ENCODE data around the gene PLAGL1.
A peak's percentile ranks its signal among the peaks of the same experiment; 100 is the strongest.

Gene PLAGL1

DNA sequence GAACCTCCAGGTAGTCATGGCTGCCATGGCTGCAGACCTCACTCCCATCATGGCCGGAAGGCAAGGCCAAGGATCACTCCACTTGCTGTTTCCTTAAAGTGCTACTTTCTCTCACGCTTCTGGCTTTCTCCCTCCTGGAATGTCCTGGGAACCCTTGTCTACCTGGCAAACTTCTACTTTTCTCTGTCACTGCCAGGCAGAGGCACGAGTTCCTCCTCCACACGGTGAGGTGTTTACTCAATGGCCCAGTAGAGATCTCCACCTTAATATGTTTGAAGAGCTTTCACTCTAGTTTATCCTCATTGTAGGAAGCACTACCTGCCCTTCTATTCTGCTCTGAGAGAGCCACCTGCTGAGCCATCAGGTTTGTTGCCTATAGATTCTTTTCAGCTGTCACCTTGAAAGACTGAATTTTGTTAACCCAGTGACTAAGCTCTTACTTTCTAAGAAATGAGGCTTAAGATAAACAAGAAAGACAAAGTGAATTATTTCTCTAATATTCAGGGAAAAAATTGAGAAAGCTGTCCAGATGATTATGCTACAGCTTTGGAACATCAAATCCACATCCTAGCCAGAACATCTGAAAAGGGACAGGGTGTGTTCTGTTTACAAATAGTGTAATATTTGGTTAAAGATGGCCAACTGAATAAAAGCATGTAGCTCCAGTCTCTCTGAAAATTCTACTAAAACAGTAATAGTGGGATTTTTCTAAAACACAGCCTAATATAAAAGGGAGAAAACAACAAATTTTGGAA, 54.9 kb downstream of the PLAGL1 start:
- Histone ChIP-seq H3K4me3 (no peak overlapping the region), H3K36me3 (peaks cover 0 to 2% (median 0%) of the 10 kb centered on the region in 11 experiments; a peak in 2 of 22 replicates), H4K20me1 (no peaks in the 10 kb centered on the region), H3K4me1 (peaks cover 0 to 9% (median 6%) of the 10 kb centered on the region in 10 experiments; a peak in 10 of 20 replicates), H3K9ac (no peak overlapping the region), H3K4me2 (peak overlapping the region in 5 of 11 experiments; percentile 15 to 48 (median 34); a peak in 6 of 22 replicates), H3K27ac (no peak overlapping the region), H3K9me3 (replicated peaks in 1 of 11) (peaks cover 0 to 3% (median 0%) of the 10 kb centered on the region in 11 experiments; a peak in 5 of 22 replicates), H3K27me3 (no peaks in the 10 kb centered on the region)
- TF ChIP-seq Cebpa-rat (IDR thresholded peaks at IDR 0.05), result no peak

DNA sequence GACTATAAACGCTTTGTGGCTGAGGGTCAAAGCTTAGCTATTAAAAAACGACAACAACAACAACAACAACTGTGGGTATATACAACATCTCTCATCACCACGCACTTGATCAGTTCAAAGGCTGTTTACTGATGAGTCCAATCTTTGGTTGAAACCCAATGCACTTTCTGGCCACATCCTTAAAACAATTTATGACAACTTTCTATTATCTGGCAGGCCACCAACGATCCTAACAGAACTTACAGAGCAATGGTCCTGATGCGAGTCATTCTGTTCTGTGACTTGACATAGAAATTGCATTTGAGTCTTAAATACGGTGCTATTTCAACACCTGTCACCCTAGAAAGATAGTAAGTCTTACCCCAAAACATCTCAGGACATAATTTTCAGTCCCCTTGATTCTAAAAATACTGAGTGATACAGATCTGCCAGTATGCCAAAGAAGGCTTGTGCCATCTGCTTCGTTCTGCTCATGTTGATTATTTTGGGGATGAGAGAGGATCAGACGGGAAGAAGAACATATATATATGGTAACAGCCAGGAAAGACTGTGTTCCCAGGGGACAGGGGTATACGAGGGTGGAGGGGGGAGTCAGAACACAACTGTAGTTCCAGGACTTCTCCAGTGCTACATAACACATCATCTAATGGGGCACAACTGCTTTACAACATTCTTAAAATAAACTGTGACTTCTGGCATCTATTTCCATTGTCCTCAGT, 55.8 kb downstream of the PLAGL1 start:
- Histone ChIP-seq H4K20me1 (no peaks in the 10 kb centered on the region), H3K4me3 (no peak overlapping the region), H3K9me3 (replicated peaks in 1 of 11) (peaks cover 4 to 12% (median 6%) of the 10 kb centered on the region in 11 experiments; a peak in 19 of 22 replicates), H3K36me3 (peaks cover 0 to 12% (median 0%) of the 10 kb centered on the region in 11 experiments; a peak in 9 of 22 replicates), H3K4me2 (peak overlapping the region in 7 of 11 experiments; percentile 15 to 48 (median 30); a peak in 10 of 22 replicates), H3K9ac (no peak overlapping the region), H3K27ac (no peak overlapping the region), H3K27me3 (no peaks in the 10 kb centered on the region), H3K4me1 (peaks cover 0 to 9% (median 6%) of the 10 kb centered on the region in 10 experiments; a peak in 10 of 20 replicates)
- TF ChIP-seq Cebpa-rat (IDR thresholded peaks at IDR 0.05), result no peak

DNA sequence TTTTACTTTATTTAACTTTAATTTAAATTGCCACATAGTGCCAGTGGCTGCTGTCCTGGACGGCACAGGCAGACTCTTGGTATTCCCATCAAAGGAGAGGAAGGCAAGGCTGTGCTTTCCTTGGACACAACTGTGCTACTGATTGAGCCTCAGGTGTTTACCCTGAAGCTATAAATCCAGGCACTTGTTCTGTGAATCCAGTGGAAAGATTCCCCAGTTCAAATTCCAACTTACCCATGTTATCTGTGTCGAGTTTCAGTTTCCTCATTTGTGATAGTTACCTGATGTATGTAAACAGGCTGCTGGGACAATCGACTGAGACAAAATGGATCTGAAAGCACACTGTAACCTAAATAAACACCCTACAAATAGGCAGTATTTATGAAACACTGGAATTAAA, 57.2 kb downstream of the PLAGL1 start:
- Histone ChIP-seq H3K27ac (no peak overlapping the region), H3K9ac (no peak overlapping the region), H3K4me1 (peaks cover 0 to 9% (median 6%) of the 10 kb centered on the region in 10 experiments; a peak in 10 of 20 replicates), H3K4me3 (no peak overlapping the region), H3K9me3 (replicated peaks in 1 of 11) (peaks cover 6 to 21% (median 13%) of the 10 kb centered on the region in 11 experiments; a peak in 20 of 22 replicates), H3K27me3 (no peaks in the 10 kb centered on the region), H4K20me1 (no peaks in the 10 kb centered on the region), H3K36me3 (peaks cover 0 to 15% (median 0%) of the 10 kb centered on the region in 11 experiments; a peak in 9 of 22 replicates), H3K4me2 (no peak overlapping the region)
- no peak for TF ChIP-seq Cebpa-rat (IDR thresholded peaks at IDR 0.05)

DNA sequence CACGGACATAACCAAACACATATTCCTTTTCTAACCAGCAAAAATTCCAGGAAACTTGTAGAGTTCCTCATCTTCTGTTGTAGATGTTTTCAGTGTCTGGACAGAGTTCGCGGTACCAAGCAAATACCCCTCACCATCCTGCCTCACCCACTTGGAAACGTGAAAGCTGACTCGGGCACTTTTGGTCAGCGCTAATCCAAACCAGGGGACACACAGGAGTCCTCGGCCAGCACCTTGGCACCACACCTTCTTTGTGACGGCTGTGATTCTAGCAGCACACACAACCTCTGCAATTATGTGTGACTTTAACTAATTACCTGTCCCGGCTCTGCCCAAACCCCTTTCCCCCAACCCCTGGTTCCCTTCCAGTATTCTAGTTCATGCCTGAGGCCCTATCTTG, 58.1 kb downstream of the PLAGL1 start:
- Histone ChIP-seq H3K27ac (no peak overlapping the region), H3K4me3 (no peak overlapping the region), H3K27me3 (no peaks in the 10 kb centered on the region), H3K36me3 (peaks cover 0 to 15% (median 0%) of the 10 kb centered on the region in 11 experiments; a peak in 9 of 22 replicates), H3K9me3 (replicated peaks in 1 of 11) (peaks cover 6 to 21% (median 13%) of the 10 kb centered on the region in 11 experiments; a peak in 20 of 22 replicates), H3K4me1 (peaks cover 0 to 9% (median 6%) of the 10 kb centered on the region in 10 experiments; a peak in 10 of 20 replicates), H4K20me1 (no peaks in the 10 kb centered on the region), H3K4me2 (no peak overlapping the region), H3K9ac (no peak overlapping the region)
- TF ChIP-seq Cebpa-rat (IDR thresholded peaks at IDR 0.05), result no peak

DNA sequence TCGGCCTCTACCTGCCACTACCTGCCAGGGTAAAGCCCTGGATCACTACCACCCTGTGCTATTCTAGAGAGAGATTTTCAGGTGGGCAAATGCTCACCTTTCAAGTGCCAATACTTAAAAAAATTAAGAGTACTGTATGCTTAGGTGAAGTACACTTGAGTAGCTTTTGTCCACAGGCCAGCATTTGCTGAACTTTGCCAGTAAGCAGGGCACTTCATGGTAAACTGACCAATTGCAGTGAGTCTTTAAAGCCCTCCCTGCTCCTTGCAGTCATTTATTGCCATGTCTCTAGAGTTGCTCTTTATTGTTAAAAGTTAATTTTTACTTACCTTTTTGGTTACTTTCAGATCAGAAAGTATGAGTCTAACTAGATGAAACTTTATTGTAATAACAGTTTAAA, 58.5 kb downstream of the PLAGL1 start:
- no peak overlapping the region for H3K27ac ChIP-seq
- H3K36me3 ChIP-seq, result peaks cover 0 to 15% (median 0%) of the 10 kb centered on the region in 11 experiments; a peak in 9 of 22 replicates
- peaks cover 6 to 21% (median 13%) of the 10 kb centered on the region in 11 experiments; a peak in 20 of 22 replicates for H3K9me3 ChIP-seq (replicated peaks in 1 of 11)
- no peak overlapping the region for H3K4me2 ChIP-seq
- H3K4me1 ChIP-seq, result peaks cover 0 to 9% (median 6%) of the 10 kb centered on the region in 10 experiments; a peak in 10 of 20 replicates
- no peak for TF ChIP-seq Cebpa-rat (IDR thresholded peaks at IDR 0.05)
- no peaks in the 10 kb centered on the region for H4K20me1 ChIP-seq
- H3K27me3 ChIP-seq, result no peaks in the 10 kb centered on the region
- no peak overlapping the region for H3K4me3 ChIP-seq
- H3K9ac ChIP-seq, result no peak overlapping the region

DNA sequence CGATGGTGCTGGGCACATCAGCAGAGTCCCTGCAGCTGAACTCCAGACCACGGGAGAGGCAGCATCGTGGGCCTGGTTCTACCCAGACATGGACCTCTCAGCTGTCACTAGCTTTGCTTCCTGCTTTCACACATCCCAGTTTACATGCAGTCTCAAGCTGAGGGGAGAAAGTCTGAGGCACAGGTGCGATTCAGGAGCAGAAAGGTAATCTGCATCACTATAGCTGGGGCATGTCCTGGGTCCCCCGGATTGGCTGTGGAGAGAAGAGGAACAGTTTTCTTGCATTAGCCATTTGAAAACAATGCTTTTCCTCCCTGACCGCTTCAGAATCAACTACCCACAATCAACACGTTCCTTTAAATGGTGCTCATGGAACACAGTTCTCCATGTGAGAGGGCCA, 59.9 kb downstream of the PLAGL1 start:
- Histone ChIP-seq H3K4me3 (no peak overlapping the region), H3K27me3 (no peaks in the 10 kb centered on the region), H3K27ac (no peak overlapping the region), H3K9me3 (replicated peaks in 1 of 11) (peaks cover 6 to 21% (median 13%) of the 10 kb centered on the region in 11 experiments; a peak in 20 of 22 replicates), H4K20me1 (no peaks in the 10 kb centered on the region), H3K9ac (no peak overlapping the region), H3K4me2 (no peak overlapping the region), H3K36me3 (peaks cover 0 to 15% (median 0%) of the 10 kb centered on the region in 11 experiments; a peak in 9 of 22 replicates), H3K4me1 (peaks cover 0 to 9% (median 6%) of the 10 kb centered on the region in 10 experiments; a peak in 10 of 20 replicates)
- TF ChIP-seq Cebpa-rat (IDR thresholded peaks at IDR 0.05), result no peak

DNA sequence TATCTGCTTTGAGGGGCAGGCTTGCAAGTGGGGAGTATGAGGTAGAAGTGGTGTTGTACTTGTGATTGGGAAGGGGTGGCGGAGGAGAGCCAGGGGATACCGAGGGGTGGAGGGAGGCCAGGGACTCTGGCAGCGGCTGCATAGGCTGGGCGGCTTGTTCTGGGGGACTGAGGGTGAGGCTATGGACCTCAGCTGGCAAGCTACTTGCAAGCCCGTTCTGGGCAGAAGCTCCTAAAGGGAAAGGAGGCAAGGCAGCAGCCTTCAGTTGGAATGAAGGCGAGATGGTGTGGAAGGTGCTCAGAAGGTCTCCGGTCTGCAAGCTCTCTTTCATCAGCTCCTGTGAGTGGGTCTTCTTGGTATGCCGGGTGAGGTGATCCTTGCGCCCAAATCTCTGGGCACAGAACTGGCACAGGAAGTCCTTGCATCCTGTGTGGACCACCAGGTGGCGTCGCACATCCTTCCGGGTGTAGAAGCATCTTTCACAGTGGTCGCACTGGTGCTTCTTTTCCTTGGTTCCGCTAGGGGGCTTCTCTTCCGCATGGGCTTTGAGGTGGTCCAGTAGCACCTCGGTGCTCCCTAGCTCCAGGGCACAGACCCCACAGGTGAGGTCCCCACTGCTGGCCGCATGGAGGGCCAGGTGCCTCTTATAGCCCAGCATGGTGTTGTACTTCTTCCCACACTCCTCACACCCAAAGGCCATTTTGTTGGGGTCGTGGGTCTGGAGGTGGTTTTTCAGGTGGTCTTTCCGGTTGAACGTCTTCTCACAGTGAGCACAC, 66.0 kb downstream of the PLAGL1 start:
- H3K36me3 ChIP-seq, result peaks cover 0 to 3% (median 0%) of the 10 kb centered on the region in 11 experiments; a peak in 3 of 22 replicates
- peaks cover 0 to 7% (median 0%) of the 10 kb centered on the region in 10 experiments; a peak in 2 of 20 replicates for H3K4me1 ChIP-seq
- H3K27me3 ChIP-seq, result no peaks in the 10 kb centered on the region
- H3K9me3 ChIP-seq (replicated peaks in 1 of 11), result peaks cover under 1 to 9% (median 5%) of the 10 kb centered on the region in 11 experiments; a peak in 19 of 22 replicates
- H4K20me1 ChIP-seq, result no peaks in the 10 kb centered on the region
- no peak overlapping the region for H3K4me2 ChIP-seq
- no peak overlapping the region for H3K27ac ChIP-seq
- no peak overlapping the region for H3K9ac ChIP-seq
- no peak for TF ChIP-seq Cebpa-rat (IDR thresholded peaks at IDR 0.05)
- no peak overlapping the region for H3K4me3 ChIP-seq

DNA sequence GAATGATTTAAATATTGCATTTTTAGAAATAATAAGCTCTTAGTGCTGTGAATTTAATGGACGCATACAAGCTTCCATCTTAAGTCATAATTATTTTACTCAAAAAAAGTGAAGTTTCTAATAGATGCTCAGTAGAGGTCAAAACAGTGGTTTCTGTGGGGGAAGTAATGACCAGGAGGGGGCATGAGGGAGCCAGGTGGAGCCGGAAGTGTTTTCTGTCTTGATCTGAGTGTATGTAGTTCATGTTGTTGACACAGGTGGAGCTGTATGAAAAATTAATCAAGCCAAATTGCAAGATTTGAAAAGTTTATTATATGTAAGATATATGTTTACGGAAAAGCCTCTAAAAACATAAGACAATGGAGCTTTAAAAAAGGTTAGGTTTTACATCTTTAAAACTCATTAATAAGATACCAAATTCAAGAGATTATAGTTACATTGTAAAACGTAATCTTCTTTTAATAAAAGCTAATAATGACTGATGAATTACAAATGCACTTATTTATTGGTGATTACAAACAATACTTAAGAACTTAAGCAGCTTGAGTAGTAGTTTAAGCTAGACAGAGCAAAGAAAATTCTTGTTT, 68.0 kb downstream of the PLAGL1 start:
- TF ChIP-seq Cebpa-rat (IDR thresholded peaks at IDR 0.05), result no peak
- no peak overlapping the region for H3K9ac ChIP-seq

More for the DNA sequence above, 68.0 kb downstream of the PLAGL1 start:
- H3K4me1 ChIP-seq, result peaks cover 0 to 7% (median 0%) of the 10 kb centered on the region in 10 experiments; a peak in 2 of 20 replicates
- no peak overlapping the region for H3K4me3 ChIP-seq
- H4K20me1 ChIP-seq, result no peaks in the 10 kb centered on the region
- H3K36me3 ChIP-seq, result no peaks in the 10 kb centered on the region
- H3K27ac ChIP-seq, result no peak overlapping the region
- no peak overlapping the region for H3K4me2 ChIP-seq
- H3K9me3 ChIP-seq (replicated peaks in 1 of 11), result no peaks in the 10 kb centered on the region
- H3K27me3 ChIP-seq, result no peaks in the 10 kb centered on the region

Data from BLaER1 treated with 17β-estradiol and CSF1 and Interleukin-3, amounts not matched to agents 10 nM and 100 nM (cell line).